Measurements from ENCODE around the gene NR0B2.
A peak's percentile ranks its signal among the peaks of the same experiment; 100 is the strongest.

NR0B2 gene

DNA sequence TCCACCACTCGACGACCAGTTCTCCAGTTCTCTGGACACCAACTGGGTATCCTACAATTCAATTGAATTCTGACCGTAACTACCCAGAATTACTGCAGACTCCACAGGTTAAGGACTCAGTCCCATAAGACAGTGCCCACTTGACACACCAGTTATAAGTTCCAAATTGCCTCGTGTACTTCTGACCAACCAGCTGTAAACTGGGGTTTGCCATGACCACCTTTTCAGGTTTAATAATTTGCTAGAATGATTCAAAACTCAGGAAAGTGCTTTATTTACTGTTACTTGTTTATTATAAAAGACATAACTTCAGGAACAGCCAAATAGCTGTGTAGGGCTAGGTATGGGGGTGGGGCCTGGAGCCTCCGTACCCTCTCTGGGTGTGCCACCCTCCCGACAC, 23.0 kb upstream of the NR0B2 start:
- DNase-seq (ENCODE audit: low spot score), result no peak

DNA sequence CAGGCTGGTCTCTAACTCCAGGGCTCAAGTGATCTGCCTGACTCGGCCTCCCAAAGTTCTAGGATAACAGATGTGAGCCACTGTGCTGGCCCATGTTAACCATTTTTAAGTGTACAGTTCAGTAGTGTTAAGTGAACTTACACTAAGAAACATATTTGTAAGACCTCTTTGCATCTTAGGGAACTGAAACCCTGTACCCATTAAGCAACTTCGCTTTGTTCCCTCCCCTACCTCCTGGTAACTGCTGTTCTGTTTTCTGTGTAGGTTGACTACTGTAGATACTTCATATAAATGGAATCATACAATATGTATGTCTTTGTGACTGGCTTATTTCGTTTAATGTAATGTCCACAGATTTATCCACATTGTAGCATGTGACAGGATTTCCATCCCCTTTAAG, 18.8 kb upstream of the NR0B2 start:
- DNase-seq (ENCODE audit: low spot score), result no peak

DNA sequence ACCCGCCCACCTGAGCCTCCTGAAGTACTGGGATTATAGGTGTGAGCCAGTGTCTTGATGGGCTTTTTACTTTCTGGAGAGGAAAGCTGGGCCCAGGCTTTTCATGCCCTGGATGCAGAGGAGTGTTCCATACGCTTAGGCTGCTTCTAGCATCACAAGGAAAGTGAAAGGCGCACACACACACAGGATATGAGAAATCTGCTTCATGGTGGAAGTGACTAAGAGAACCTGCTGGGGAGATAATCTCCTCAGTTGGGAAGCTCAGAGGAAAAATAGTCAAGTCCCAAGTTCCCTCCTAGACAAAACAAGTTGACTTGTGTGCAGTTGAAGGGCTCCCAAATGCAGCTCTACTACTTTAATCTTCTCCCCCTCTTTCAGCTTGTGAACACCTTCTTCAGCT, 9.9 kb upstream of the NR0B2 start:
- DNase-seq (ENCODE audit: low spot score), result no peak

DNA sequence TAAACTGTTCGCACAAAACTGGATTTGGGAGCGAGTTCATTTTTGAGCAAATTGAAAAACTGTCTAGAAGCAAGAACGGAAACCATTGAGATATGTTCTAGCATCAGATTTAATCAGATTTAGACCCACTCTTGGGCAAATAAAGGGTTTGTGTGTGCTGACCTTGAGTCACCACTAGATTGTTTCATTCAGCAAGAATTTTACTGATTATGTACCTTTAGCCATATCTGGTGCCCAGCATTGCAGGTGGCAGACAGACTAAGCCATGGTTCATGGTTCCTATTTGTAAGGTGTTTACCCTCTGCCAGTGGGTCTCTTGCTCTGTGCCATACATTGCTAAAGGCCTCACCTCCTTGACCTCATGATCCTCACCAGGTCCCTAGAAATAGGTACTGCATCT, 9.1 kb upstream of the NR0B2 start:
- no peak for DNase-seq (ENCODE audit: low spot score)

DNA sequence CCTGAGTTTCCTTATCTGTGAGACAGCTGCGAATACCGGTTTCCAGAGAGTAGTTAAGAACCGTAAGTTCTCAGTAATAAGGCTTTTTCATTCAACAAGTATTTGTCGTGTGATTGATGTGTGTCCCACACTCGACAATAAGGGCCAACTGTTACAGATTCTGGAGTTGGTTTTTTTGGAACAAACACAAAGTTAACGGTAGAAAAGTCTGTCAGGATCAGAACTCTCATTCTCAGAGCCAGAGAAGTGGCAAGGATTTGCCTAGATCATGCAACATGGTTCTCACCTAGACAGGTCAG, 8.6 kb upstream of the NR0B2 start:
- DNase-seq (ENCODE audit: low spot score), result no peak

DNA sequence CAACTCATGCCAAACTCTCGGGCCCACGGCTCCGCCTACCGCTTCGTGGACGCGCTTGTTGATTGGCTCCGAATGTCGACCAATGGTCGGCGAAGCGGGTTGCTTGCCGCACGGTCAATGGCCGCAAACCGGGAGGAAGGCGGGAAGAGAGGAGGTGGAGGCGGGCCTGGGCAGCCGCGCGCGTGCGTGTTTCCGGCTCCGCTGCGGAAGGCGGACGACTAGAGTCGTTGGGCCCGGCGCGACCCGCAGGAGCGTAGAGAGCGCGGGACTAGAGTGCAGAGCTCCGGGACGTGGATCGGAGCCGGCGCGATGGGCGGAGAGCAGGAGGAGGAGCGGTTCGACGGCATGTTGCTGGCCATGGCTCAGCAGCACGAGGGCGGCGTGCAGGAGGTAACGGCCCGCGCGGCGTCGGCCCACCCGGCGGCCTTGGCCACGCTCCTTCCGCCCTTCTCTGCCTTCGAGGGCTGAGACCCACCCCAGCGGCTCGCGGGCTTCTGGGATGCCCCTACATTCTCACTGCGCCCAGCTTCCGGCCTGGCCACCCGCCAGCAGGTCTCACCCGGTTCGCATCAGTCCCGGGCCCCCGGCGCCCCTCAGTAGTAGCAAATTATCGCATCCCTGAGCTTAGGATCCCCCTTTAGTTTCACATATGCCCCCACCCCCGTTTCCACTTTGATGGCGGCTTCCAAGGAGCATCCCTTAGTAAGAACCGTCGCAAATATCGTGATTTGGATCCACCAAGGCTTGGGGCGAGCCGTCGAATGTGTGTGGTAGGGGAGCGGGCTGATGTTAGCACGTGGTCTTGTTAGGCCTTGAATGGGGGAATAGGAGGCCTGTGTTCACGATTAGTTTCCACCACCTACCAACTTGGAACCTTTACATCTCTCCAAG, 8.0 kb upstream of the NR0B2 start, which contains the start of gene NUDC:
TSS of gene NUDC (plus strand) at position 204 of the 891 bp plus-strand sequence. CDS start at position 310, 106 bp downstream.
- peak; percentile 98 for DNase-seq (ENCODE audit: low spot score)

DNA sequence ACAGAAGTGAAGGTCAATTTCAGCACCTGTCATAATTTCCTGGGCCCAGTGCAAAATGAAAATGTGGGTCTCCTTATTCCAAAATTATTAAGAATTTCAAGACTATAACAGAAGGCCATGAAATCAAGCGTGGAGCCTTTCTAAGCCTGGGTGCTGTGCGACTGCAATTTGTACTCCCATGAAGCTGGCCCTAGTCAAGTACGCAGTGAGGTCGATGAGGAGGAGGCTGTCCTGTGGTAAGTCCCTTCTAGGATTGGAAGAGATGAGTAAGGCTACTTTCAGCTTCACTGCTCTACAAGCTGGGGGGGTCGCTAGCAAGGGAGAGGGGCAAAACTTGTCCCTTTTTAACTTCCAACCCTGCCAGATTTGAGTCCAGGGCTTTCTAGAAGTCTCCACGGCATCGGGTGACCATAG, 7.4 kb upstream of the NR0B2 start:
- DNase-seq (ENCODE audit: low spot score), result no peak

DNA sequence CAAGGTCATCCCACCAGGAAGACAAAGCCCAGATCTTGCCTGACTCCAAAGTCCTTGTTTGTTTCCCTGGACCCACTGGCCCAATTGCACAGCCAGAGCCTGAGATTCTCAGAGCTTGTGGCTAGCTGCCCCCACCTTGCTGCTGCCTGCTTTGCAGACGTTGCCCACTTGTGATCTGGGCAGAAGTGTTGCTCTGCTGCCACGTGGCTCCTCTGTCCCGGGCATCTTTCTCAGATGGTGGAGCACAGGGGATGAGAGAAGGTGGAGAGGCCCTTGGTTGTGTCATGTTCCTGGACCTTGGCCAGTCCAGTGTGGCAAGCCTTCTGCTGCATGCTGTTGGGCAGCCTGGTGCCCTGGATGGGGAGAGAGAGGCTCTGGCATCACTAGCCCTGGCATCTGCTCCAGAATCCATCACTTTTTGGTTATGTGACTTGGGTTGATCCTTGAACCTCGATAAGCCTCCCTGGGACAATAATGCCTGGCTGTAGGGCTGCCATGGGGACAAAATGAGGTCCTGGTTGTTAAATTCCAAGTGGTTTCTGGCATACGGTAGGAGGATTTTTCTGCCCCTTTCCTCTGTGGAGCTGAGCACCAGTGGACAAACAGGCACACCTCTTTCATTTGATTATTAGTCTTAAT, 1.5 kb upstream of the NR0B2 start:
- DNase-seq (ENCODE audit: low spot score), result no peak

DNA sequence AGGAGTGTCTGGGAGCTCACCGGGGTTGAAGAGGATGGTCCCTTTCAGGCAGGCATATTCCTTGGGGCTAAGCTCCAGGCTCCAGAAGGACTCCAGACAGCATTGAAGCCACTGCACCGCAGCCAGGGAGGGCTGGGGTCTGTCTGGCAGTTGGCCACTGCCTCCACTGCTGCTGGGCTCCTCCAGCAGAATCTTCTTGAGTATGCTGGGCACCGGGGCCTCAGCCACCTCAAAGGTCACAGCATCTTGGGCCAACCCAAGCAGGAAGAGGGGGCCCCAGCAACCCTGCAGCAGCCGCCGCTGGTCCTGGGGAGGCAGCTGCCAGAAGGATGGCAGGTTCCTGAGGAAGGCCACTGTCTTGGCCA, 404 bp downstream of the NR0B2 start:
- no peak for DNase-seq (ENCODE audit: low spot score)

DNA sequence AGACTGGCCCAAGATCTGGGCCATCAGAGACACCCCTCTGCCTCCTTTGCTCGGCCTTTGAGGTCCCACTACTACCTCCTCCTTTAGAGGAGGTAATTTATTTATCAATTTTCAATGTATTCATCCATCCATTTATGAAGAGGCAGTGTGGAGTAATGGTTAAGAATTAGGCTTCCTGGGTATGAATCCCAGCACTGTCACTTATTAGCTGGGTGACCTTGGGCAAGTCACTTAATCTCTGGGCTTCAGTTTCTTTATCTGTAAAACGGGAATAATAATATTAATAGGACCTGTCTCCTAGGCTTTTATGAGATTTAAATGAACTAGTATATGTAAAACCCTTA, 1.7 kb downstream of the NR0B2 start:
- no peak for DNase-seq (ENCODE audit: low spot score)

DNA sequence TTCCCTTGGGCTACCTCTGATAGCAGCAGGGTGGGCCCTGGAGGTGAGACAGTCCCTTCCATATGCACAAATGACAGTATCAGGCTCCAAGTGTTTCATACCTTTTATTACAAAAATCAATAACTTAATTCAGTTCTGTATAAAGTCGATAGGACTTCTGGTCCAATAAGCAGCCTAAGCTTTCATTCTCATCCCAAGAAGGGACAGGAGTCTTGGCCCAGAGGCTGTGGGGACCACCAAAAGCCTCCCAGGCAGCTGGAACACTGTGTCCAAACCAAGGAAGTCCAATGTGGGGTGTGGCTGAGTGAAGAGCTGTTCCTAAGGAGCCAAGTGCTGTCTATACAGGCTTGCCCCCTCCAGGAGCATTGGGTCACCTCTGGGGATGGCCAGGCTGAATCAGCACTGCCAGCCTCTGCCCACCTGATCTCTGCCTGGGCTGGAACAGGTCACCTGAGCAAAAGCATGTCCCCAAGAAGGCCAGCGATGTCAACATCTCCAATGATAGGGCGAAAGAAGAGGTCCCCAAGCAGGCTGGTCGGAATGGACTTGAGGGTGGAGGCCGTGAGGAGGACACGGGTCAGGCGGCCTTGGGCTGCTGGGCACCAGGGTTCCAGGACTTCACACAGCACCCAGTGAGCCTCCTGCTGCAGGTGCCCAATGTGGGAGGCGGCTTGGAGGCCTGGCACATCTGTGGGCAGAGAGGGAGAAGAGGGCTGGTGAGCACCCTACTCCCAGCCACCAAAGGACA, 2.2 kb downstream of the NR0B2 start:
- DNase-seq (ENCODE audit: low spot score), result no peak

DNA sequence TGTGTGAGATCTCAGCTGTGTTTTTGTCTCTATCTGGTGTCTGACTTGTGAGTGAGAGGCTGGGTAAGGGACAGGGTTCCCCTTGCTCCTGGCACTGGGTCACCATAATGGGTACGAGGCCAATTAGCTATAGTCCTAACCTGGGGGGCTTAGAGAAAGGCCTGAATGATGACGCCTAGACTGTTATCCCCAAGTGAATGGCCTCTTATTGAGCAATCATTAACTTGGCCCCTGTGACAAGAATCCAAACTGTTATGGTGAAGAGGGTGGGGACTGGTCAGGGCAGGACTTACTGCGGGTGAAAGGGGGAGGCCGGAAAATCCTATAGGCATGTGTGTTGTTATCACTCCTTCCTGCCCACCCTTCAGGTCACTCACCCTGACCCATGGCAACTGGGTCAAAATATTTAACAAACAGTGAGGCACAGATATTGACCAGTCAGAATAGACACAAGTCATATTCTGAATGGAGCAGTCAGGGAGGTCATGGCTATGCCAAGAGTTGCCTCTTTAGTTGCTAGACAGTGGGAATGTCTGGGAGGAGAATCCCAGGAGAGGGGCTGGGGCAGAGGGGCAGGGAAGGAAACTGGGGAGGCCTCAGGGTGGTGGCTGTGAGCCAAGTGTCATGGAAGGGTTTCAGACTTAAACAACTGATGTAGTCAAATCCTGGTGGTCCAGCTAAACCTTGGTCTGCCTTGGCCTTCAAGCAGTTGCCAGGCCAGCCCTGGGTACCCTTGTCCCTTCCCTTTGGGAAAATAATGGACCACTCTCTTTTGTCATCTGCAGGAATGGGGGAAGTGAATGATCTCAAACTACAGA, 3.2 kb downstream of the NR0B2 start:
- no peak for DNase-seq (ENCODE audit: low spot score)

DNA sequence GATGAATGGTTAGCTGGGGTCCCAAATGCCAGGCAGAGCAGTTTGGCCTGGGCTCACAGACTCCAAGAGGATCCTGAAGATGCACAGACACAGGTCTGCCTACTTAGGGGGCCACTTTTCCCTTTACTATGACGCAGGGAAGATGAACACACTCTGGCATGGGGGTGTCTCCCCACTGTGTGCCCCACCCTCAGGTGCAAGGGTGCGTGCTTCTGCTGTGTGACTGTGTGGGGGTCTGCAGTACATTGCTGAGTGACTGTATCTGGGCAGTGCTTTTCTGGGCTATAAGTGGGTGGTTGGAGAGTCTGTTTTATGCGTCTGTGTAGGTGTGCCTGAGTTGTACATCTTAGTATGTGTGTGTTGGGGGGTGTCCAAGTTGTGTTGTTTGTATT, 3.8 kb downstream of the NR0B2 start:
- DNase-seq (ENCODE audit: low spot score), result no peak

DNA sequence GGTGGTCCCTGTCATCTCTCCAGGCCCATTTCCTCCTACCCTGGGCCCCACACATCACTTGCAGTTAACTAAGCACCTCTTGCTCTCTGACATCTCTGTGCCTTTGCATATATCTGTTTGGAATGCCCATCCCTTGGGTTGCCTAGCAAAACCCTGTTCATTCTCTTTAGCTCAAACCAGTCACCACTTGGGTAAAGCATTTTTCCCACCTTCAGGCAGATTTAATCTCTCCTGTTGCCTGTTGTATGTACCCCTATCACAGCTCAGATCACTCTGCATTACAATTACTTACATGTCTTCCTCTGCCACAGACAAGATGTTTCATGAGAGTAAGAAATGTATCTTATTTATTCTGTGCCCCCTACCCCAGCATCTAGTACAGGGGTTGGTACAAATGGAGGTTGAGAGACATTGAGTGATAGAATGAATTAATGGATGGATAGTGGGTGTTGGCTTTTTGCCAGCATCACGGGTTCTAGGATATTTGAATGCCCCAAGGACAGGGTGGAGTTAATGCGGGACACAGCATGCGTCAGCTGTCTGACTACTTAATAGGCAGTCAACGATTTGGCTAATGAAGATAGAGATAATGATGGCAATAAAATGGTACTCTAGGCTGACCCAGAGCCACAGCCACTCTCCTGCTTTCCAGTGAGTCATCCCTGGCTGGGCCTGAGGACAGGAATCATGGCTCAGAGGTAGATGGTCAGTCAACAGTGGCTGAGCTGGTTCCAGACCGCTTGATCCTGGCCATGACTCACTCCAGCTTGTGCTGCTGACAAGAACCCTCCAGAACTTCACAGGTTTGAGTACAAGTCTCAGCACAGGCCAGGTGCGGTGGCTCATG, 6.5 kb downstream of the NR0B2 start:
- no peak for DNase-seq (ENCODE audit: low spot score)

DNA sequence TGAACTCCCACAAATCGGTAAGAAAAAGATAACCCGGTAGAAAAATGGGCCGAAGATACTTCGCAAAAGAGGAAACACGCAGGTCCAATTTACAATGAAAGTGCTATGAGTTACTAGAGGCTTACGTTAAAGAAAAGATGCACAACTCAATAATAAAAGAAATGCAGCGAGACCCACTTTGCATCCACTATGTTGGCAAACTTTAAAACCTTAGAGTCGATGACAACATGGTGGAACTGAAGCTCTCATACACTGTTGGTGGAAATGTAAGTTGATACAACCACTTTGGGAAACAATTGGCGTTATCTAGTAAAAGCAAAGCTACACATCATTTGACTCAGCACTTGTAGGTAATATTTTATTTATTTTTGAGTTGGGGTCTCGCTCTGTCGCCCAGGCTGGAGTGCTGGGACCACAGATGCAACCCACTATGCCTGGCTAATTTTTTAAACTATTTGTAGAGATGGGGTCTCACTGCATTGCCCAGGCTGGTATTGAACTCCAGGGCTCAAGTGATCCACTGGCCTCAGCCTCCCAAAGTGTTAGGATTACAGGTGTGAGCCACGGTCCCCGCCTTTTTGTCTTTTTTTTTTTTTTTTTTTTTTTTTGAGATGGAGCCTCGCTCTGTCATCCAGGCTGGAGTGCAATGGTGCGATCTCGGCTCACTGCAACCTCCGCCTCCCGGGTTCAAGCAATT, 12.8 kb downstream of the NR0B2 start:
- no peak for DNase-seq (ENCODE audit: low spot score)

DNA sequence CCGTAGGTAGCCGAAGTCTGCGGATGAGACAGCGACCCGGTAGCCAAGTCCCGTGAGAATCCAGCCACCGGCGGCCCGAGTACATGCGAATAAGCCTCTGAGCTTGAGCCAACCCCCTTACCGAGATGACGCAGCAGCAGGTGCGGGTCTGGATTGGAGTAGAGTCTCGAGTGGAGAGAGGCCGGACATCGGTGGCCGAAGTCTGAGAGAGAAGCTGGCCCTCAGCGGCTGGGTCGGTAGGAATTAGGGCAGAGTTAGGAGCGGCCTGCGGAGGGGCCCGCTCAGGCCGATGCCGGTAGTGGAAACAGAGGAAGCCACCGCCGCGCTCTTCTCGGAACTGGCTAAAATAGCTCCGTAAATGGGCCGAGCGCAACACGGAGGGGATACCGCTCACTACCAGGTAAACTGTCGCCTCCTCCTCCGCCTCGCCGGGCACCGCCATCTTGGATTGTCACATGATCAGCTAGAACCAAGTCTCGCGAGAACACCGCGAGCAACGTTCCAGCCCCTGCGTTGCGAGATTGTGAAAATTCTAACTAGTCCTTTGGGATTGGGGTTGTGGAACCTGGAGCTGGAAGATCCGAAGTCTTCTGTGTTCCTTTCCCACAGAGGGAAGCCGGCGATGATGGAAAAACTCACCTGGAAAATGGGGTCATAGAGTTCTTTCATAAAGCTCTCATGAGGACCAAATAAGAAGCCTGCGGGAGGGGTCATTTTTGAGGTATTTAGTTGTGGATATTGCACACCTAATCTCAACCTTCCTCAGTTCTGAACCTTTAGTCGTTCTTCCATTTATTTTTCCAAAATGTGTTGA, 13.6 kb downstream of the NR0B2 start, which contains the start of gene GPATCH3:
TSS of gene GPATCH3 (minus strand) at position 467 of the 814 bp plus-strand sequence. CDS start at position 442, 25 bp downstream.
- peak; percentile 89 for DNase-seq (ENCODE audit: low spot score)

DNA sequence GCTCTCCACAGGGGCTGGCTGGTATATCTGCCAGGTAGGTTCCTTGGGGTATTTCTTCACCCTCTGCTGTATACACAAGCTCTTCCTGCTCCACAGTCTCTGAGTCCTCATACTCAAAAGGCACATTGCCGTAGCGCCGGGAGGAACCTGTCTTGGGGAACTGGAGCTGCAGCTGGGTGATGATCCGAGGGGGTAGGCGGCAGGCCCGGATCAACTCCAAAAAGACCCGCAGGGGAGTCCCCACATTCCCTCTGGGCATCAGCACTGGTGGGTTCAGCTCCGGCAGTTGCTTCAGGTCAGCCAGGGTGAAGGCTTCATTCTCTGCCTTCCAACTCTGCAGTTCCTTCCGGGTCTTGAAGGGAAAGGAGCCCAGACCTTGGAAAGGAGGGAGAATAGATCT, 16.4 kb downstream of the NR0B2 start:
- no peak for DNase-seq (ENCODE audit: low spot score)

DNA sequence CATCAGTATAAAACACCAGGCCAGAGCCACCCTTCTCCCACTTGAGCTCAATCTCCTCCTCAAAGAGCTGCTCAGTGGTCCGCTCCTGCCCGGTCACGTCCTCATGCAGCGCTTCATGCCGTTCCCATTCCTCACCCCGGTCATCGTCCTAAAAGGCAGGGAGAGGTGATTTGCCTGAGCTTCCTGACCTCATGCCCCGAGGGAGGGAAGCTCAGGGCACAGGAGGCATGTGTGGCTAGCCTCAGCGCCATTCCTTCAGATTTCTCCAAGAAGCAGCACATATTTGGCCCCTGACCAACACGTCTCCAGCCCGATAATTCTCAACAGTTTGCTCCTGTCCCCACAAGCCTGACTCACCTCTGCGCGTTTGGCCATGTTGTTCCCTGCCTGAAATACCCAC, 19.5 kb downstream of the NR0B2 start:
- DNase-seq (ENCODE audit: low spot score), result no peak

DNA sequence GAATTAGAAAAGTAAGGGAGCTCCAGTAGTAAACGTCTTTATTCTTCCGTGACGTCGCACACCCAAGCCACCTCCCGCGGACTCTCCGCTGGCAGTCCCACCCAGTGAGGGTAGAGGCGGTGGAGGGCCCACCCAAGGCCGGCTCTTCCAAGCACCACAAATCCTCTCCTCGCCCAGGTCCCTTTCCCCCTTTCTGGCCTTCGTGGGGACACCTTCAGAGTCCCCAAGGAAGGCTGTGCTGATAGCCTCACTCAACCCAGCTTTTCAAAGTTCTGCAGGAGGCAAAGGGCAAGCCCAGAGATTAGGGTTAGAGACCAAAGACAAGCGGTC, 23.3 kb downstream of the NR0B2 start:
- no peak for DNase-seq (ENCODE audit: low spot score)
